Measurements from ENCODE around the gene ENO4. TPM values are rescaled to one million over a fixed set of nuclear protein-coding genes. Genes with fewer than 3 reads are reported as not detected.

Gene ENO4
- total and polyA plus RNA-seq, 7 donors, result 0.09 to 13.0 (median 0.22) TPM; not detected in 3

- 84 to 90% methylated on average over 6 of the region's 6 CpGs for WGBS, 2 donors
- no peak overlapping the region for H3K27ac ChIP-seq
- intact Hi-C loops (cut with DNase I), result no loop called here
- DNase-seq, result no peak
- H3K4me1 ChIP-seq, result no peaks in the 10 kb centered on the region
- H3K9me3 ChIP-seq, result no peaks in the 10 kb centered on the region
- H3K4me3 ChIP-seq, result no peak overlapping the region
- TF ChIP-seq POLR2AphosphoS5 (IDR thresholded peaks at IDR 0.05) (no peak), CTCF (IDR thresholded peaks at IDR 0.05) (no peak), EP300 (IDR thresholded peaks at IDR 0.05) (no peak), POLR2A (IDR thresholded peaks at IDR 0.05) (no peak)
- H3K27me3 ChIP-seq, result no peaks in the 10 kb centered on the region
- no peaks in the 10 kb centered on the region for H3K36me3 ChIP-seq
These were observed 58.1 kb downstream of the ENO4 start for GRCh38 chr10:116907245-116907987.

GRCh38 chr10:116909307-116909706 is 60.0 kb downstream of the ENO4 start:
- TF ChIP-seq POLR2AphosphoS5 (IDR thresholded peaks at IDR 0.05) (no peak), POLR2A (IDR thresholded peaks at IDR 0.05) (no peak), EP300 (IDR thresholded peaks at IDR 0.05) (no peak), CTCF (IDR thresholded peaks at IDR 0.05) (no peak)
- H3K36me3 ChIP-seq, result no peaks in the 10 kb centered on the region
- 73 to 84% methylated on average over 1 of the region's 1 CpG for WGBS, 2 donors
- DNase-seq, result no peak
- no peak overlapping the region for H3K27ac ChIP-seq
- H3K9me3 ChIP-seq, result no peaks in the 10 kb centered on the region
- intact Hi-C loops (cut with DNase I), result no loop called here
- H3K4me1 ChIP-seq, result no peaks in the 10 kb centered on the region
- no peak overlapping the region for H3K4me3 ChIP-seq
- no peaks in the 10 kb centered on the region for H3K27me3 ChIP-seq

- Histone ChIP-seq H3K9me3 (no peaks in the 10 kb centered on the region), H3K27ac (no peak overlapping the region), H3K4me3 (no peak overlapping the region), H3K4me1 (no peaks in the 10 kb centered on the region), H3K27me3 (no peaks in the 10 kb centered on the region), H3K36me3 (no peaks in the 10 kb centered on the region)
- TF ChIP-seq POLR2A (IDR thresholded peaks at IDR 0.05) (no peak), EP300 (IDR thresholded peaks at IDR 0.05) (no peak), CTCF (IDR thresholded peaks at IDR 0.05) (no peak), POLR2AphosphoS5 (IDR thresholded peaks at IDR 0.05) (no peak)
- 88 to 89% methylated on average over 3 of the region's 3 CpGs for WGBS, 2 donors
- DNase-seq, result no peak
- intact Hi-C loops (cut with DNase I), result no loop called here
These were observed 61.6 kb downstream of the ENO4 start for GRCh38 chr10:116910910-116911309.

- intact Hi-C loops (cut with DNase I), result no loop called here
- WGBS, 2 donors, result 88% methylated on average over 1 of the region's 1 CpG
- Histone ChIP-seq H3K4me3 (no peak overlapping the region), H3K4me1 (no peaks in the 10 kb centered on the region), H3K27me3 (no peaks in the 10 kb centered on the region), H3K27ac (no peak overlapping the region), H3K9me3 (no peaks in the 10 kb centered on the region), H3K36me3 (no peaks in the 10 kb centered on the region)
- TF ChIP-seq POLR2A (IDR thresholded peaks at IDR 0.05), result no peak
- no peak for TF ChIP-seq CTCF (IDR thresholded peaks at IDR 0.05)
- no peak for TF ChIP-seq POLR2AphosphoS5 (IDR thresholded peaks at IDR 0.05)
- no peak for TF ChIP-seq EP300 (IDR thresholded peaks at IDR 0.05)
- no peak for DNase-seq
These were observed 62.9 kb downstream of the ENO4 start for GRCh38 chr10:116912162-116912561.

GRCh38 chr10:116913695-116914094 is 64.4 kb downstream of the ENO4 start:
- Histone ChIP-seq H3K36me3 (no peaks in the 10 kb centered on the region), H3K27me3 (no peaks in the 10 kb centered on the region), H3K4me3 (no peak overlapping the region), H3K4me1 (no peaks in the 10 kb centered on the region), H3K9me3 (no peaks in the 10 kb centered on the region), H3K27ac (no peak overlapping the region)
- intact Hi-C loops (cut with DNase I), result no loop called here
- WGBS, 2 donors, result 80 to 87% methylated on average over 1 of the region's 1 CpG
- no peak for TF ChIP-seq POLR2A (IDR thresholded peaks at IDR 0.05)
- no peak for TF ChIP-seq EP300 (IDR thresholded peaks at IDR 0.05)
- no peak for TF ChIP-seq POLR2AphosphoS5 (IDR thresholded peaks at IDR 0.05)
- DNase-seq, result no peak

Data from sigmoid colon (tissue), 7 donors.